IMR-90 (cell line): ENCODE data around the gene PLA2G4D. TPM values are rescaled to one million over a fixed set of nuclear protein-coding genes. Genes with fewer than 3 reads are reported as not detected.

Experiments used
- ATAC-seq: fragments of 200-7000 bp; cut with Tn5 transposase; 2 replicates; pipeline ENCODE4 v1.9.1; 2020; ENCODE audit warnings: low read depth, mild to moderate bottlenecking, moderate library complexity
- BruUV-seq: library from RNA; stranded (reverse); fragments of 400-500 nt; replicated peaks from 2 replicates; lab custom pipeline; 2021; lab: Mats Ljungman, UMichigan
- CTCF ChIA-PET: fragments of 300-600 bp; formaldehyde crosslinking; extraction: SDS; loops from one replicate; lab custom pipeline; 2021; ENCODE audit warnings: antibody characterized with exemption; lab: Yijun Ruan, JAX
- POLR2A ChIA-PET: fragments of 300-600 bp; sonication (Branson Sonifier 250); formaldehyde crosslinking; loops from one replicate; lab custom pipeline; 2022; ENCODE audit warnings: antibody characterized with exemption; ENCODE audit not compliant: unreplicated experiment; lab: Charles Lee
- DNase-seq: peaks from one replicate; pipeline ENCODE4 v3.0.0; 2013
- H2AFZ ChIP-seq: replicated peaks from 2 replicates; pipeline ENCODE3; 2013; ENCODE audit warnings: low read length, mild to moderate bottlenecking; ENCODE audit not compliant: poor library complexity
- H2AK5ac ChIP-seq: 2 replicates; pipeline ENCODE4 v1.6.1; 2013; ENCODE audit warnings: low read depth, low read length, inconsistent platforms
- H2AK9ac ChIP-seq: replicated peaks from 2 replicates; pipeline ENCODE3; 2013; ENCODE audit warnings: mild to moderate bottlenecking, low read depth, low read length, moderate library complexity; ENCODE audit not compliant: poor library complexity
- H2BK120ac ChIP-seq: 2 replicates; pipeline ENCODE4 v1.6.1; 2013; ENCODE audit warnings: low read depth, low read length, inconsistent platforms
- H2BK15ac ChIP-seq: 3 replicates; pipeline ENCODE4 v1.6.1; 2013; ENCODE audit warnings: low read depth, low read length, inconsistent platforms
- H2BK20ac ChIP-seq: 2 replicates; pipeline ENCODE4 v1.6.1; 2013; ENCODE audit warnings: low read depth, mild to moderate bottlenecking, inconsistent platforms, low read length, moderate library complexity
- H2BK5ac ChIP-seq: 2 replicates; pipeline ENCODE4 v1.6.1; 2013; ENCODE audit warnings: mild to moderate bottlenecking, low read depth, low read length, inconsistent platforms; ENCODE audit not compliant: poor library complexity, severe bottlenecking
- H3K14ac ChIP-seq: replicated peaks from 2 replicates; pipeline ENCODE4 v1.6.1; 2013; ENCODE audit warnings: low read depth, low read length, inconsistent platforms
- H3K18ac ChIP-seq: 2 replicates; pipeline ENCODE4 v1.6.1; 2013; ENCODE audit warnings: low read depth, low read length, control low read depth
- H3K23ac ChIP-seq: 2 replicates; pipeline ENCODE4 v1.6.1; 2013; ENCODE audit warnings: low read depth, low read length, inconsistent platforms
- H3K27ac ChIP-seq: 2 replicates; pipeline ENCODE4 v1.5.1; 2013; ENCODE audit warnings: mild to moderate bottlenecking, control low read depth, low read length; ENCODE audit not compliant: insufficient read depth
- H3K27me3 ChIP-seq: 2 replicates; pipeline ENCODE4 v1.6.1; 2013; ENCODE audit warnings: low read length; ENCODE audit not compliant: control insufficient read depth, insufficient read depth
- H3K36me3 ChIP-seq: 2 replicates; pipeline ENCODE4 v1.6.1; 2013; ENCODE audit warnings: low read length, mixed read lengths; ENCODE audit not compliant: control insufficient read depth, insufficient read depth
- H3K4ac ChIP-seq: 2 replicates; pipeline ENCODE4 v1.6.1; 2013; ENCODE audit warnings: low read depth, low read length, inconsistent platforms
- H3K4me1 ChIP-seq: 2 replicates; pipeline ENCODE4 v1.6.1; 2013; ENCODE audit warnings: low read length, mixed read lengths; ENCODE audit not compliant: control insufficient read depth, insufficient read depth
- H3K4me2 ChIP-seq: 2 replicates; pipeline ENCODE4 v1.6.1; 2013; ENCODE audit warnings: low read depth, mild to moderate bottlenecking, control low read depth, low read length, moderate library complexity
- H3K4me3 ChIP-seq: 2 replicates; pipeline ENCODE4 v1.5.1; 2013; ENCODE audit warnings: low read depth, mild to moderate bottlenecking, control low read depth, low read length, moderate library complexity; ENCODE audit not compliant: insufficient read depth
- H3K56ac ChIP-seq: 2 replicates; pipeline ENCODE4 v1.6.1; 2013; ENCODE audit warnings: low read length, inconsistent platforms; ENCODE audit not compliant: insufficient read depth; ENCODE audit errors: extremely low read depth
- H3K79me1 ChIP-seq, 2 experiments: 2 replicates each; pipeline ENCODE4 v1.6.1; 2013; ENCODE audit warnings: low read length in 2 of 2, inconsistent platforms in 1 of 2, low read depth in 1 of 2
- H3K9ac ChIP-seq: 2 replicates; pipeline ENCODE4 v1.6.1; 2013; ENCODE audit warnings: low read depth, low read length, control low read depth
- H3K9me1 ChIP-seq: 2 replicates; pipeline ENCODE4 v1.6.1; 2013; ENCODE audit warnings: low read length, inconsistent platforms; ENCODE audit not compliant: insufficient read depth
- H3K9me3 ChIP-seq: 2 replicates; pipeline ENCODE4 v1.6.1; 2013; ENCODE audit warnings: low read length; ENCODE audit not compliant: control insufficient read depth, insufficient read depth
- H4K20me1 ChIP-seq: 2 replicates; pipeline ENCODE4 v1.6.1; 2013; ENCODE audit warnings: low read length, inconsistent platforms; ENCODE audit not compliant: insufficient read depth
- H4K5ac ChIP-seq: 2 replicates; pipeline ENCODE4 v1.6.1; 2013; ENCODE audit warnings: mild to moderate bottlenecking, low read depth, low read length, control low read depth
- H4K8ac ChIP-seq, 2 experiments: 2 replicates each; pipeline ENCODE4 v1.6.1; 2013; ENCODE audit warnings: low read depth in 2 of 2, low read length in 2 of 2, control low read depth in 1 of 2, inconsistent platforms in 1 of 2
- H4K91ac ChIP-seq: 2 replicates; pipeline ENCODE4 v1.6.1; 2013; ENCODE audit warnings: low read depth, low read length, inconsistent platforms; ENCODE audit not compliant: insufficient read depth
- BHLHE40 ChIP-seq: fragments of 150-350 bp; IDR thresholded peaks from 2 replicates; pipeline ENCODE4 v1.6.1; 2016; ENCODE audit warnings: mild to moderate bottlenecking, low read depth, low read length
- CEBPB ChIP-seq: IDR thresholded peaks from 2 replicates; pipeline ENCODE4 v1.6.1; 2012; ENCODE audit warnings: low read depth, low read length, improper control_type of control experiment
- CHD1 ChIP-seq: IDR thresholded peaks from 2 replicates; pipeline ENCODE4 v1.6.1; 2012; ENCODE audit warnings: low read depth, low read length, improper control_type of control experiment
- POLR2A ChIP-seq: IDR thresholded peaks from 2 replicates; pipeline ENCODE4 v1.6.1; 2012; ENCODE audit warnings: mild to moderate bottlenecking, low read depth, low read length
- RFX5 ChIP-seq: IDR thresholded peaks from 2 replicates; pipeline ENCODE4 v1.8.0; 2012; ENCODE audit warnings: low read depth, mild to moderate bottlenecking, low read length, moderate library complexity
- SMC3 ChIP-seq: fragments of 150-350 bp; IDR thresholded peaks from 2 replicates; pipeline ENCODE4 v1.6.1; 2016; ENCODE audit warnings: low read depth, mild to moderate bottlenecking, antibody characterized with exemption, low read length, moderate library complexity
- WGBS, 2 experiments: methylation state at CpG; one replicate each; pipeline versions ENCODE4 v1.1.5 to v1.1.7; 2013; ENCODE audit warnings: missing lambda C conversion rate in 2 of 2; ENCODE audit not compliant: insufficient read length in 1 of 2; ENCODE audit errors: extremely low coverage in 2 of 2; 5-methylcytosine and 5-hydroxymethylcytosine counted together
- dilution Hi-C: fragments of 300-500 bp; cut with HindIII; formaldehyde crosslinking; loops from one replicate; pipeline ENCODE4 v1.14.3; 2018; ENCODE audit warnings: low sequenced_read_pairs; ENCODE audit not compliant: unreplicated experiment
- in situ Hi-C: fragments of 300-500 bp; cut with MboI; formaldehyde crosslinking; loops from 3 replicates; pipeline ENCODE4 v1.14.3; 2019; ENCODE audit warnings: low sequenced_read_pairs, inconsistent platforms, mixed read lengths
- intact Hi-C: fragments of 100-400 bp; cut with micrococcal nuclease; formaldehyde crosslinking; loops from 2 replicates; pipeline ENCODE4 v1.10.0; 2022
- polyA plus RNA-seq, 3 experiments: library from polyadenylated mRNA; depleted of rRNA; stranded (reverse); fragments of >200 nt; gene quantifications; 2 replicates each; pipeline ENCODE4 v1.2.3, GENCODE V29; 2012; ENCODE audit warnings: low replicate concordance in 1 of 3
- total RNA-seq: library from RNA; depleted of rRNA; stranded (reverse); fragments of >200 nt; gene quantifications from 2 replicates; pipeline ENCODE4 v1.2.3, GENCODE V29; 2012

The PLA2G4D gene
- total and polyA plus RNA-seq, 2 of the 4 experiments (the other 2 are of a cell fraction) = not detected

DNA sequence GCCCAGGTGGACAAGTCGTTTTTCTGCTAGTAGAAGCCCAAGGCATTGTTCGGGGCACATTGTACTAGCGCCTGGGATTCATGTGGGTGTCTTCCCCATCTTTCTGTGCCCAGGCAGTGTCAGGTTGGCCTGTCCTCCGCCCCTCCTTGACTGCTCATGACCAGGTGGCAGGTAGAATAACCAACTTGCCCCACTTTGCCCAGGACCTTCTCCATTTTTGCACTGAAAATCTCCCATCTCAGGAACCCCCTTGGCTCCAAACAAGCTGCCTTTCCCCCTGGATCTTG lies 33.9 kb downstream of the PLA2G4D start:
- Histone ChIP-seq H4K5ac (no peak overlapping the region), H3K9me3 (no peaks in the 10 kb centered on the region), H2BK120ac (no peak overlapping the region), H3K4me3 (no peak overlapping the region), H4K91ac (no peak overlapping the region), H3K4ac (no peak overlapping the region), H3K4me2 (no peak overlapping the region), H4K20me1 (peaks cover 5% of the 10 kb centered on the region; the same call in 1 of the 2 replicates), H3K18ac (no peak overlapping the region), H3K36me3 (no peaks in the 10 kb centered on the region), H3K4me1 (0 out of 2 replicates have a peak, but pooled peaks cover 2% of the 10 kb centered on the region), H2BK20ac (no peak overlapping the region), H3K56ac (no peak overlapping the region), H4K8ac (no peak overlapping the region), H3K9me1 (no peaks in the 10 kb centered on the region; the same call in 1 of the 2 replicates), H2BK15ac (no peak overlapping the region), H3K23ac (no peak overlapping the region), H3K27ac (no peak overlapping the region), H2AK9ac (no peak overlapping the region), H3K9ac (no peak overlapping the region), H2AK5ac (no peak overlapping the region), H2BK5ac (no peak overlapping the region), H2AFZ (no peak overlapping the region), H3K14ac (no peak overlapping the region), H3K27me3 (peaks cover 52% of the 10 kb centered on the region), H3K79me1 (no peaks in the 10 kb centered on the region)
- POLR2A ChIA-PET = no interaction called here
- WGBS, 2 experiments = 80% methylated on average over 3 of the region's 4 CpGs; no CpG with 5 or more reads in 1 of the 2 experiments
- dilution Hi-C loops (no loop called here), in situ Hi-C loops (no loop called here), intact Hi-C loops (no loop called here)
- no peak for DNase-seq
- BruUV-seq = no TSS peak
- TF ChIP-seq CHD1 (no peak), POLR2A (no peak), SMC3 (no peak), CEBPB (no peak), BHLHE40 (no peak), RFX5 (no peak)
- CTCF ChIA-PET = no interaction called here
- ATAC-seq = no peak
